GM20431 (cell line): ENCODE measurements around the gene NOP53.
"Not testable (repeated sequence)": the region's sequence is repeated elsewhere in the genome, so short reads cannot be mapped to it uniquely, and the experiment has no call there.

Source experiments
- in situ Hi-C: fragments of 300-500 bp; cut with MseI, MboI; formaldehyde crosslinking; loops from one replicate; pipeline ENCODE4 v1.15.0; 2020; ENCODE audit warnings: low sequenced_read_pairs; ENCODE audit not compliant: unreplicated experiment

The NOP53 gene

GRCh38 chr19:47798904-47799266 is 53.5 kb downstream of the NOP53 start:
- in situ Hi-C loops, result no loop called here

GRCh38 chr19:47801270-47801669 is 55.9 kb downstream of the NOP53 start:
- in situ Hi-C loops, result no loop called here

DNA sequence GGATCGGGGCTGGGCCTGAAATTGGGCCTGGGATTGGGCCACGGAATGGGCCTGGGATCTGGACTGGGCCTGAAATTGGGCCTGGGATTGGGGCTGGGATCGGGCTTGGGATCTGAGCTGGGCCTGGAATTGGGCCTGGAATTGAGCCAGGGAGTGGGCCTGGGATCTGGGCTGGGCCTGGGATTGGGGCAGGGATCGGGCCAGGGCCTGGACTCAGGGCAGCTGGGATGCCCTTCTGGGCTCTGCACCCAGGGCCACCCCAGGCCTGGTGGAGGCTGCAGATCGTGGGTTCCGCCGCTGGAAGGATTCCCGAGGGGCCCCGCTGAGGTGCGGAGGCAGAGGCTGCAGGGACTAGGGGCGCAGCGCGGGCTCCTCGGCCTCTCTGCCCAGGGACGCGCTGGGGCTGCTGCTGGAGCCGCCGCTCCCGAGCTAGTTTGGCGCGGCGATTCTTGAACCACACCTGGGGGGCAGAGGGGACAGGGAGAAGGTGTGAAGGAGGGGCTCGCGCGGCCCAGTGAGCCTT is 57.2 kb downstream of the NOP53 start:
- in situ Hi-C loops, result no loop called here

DNA sequence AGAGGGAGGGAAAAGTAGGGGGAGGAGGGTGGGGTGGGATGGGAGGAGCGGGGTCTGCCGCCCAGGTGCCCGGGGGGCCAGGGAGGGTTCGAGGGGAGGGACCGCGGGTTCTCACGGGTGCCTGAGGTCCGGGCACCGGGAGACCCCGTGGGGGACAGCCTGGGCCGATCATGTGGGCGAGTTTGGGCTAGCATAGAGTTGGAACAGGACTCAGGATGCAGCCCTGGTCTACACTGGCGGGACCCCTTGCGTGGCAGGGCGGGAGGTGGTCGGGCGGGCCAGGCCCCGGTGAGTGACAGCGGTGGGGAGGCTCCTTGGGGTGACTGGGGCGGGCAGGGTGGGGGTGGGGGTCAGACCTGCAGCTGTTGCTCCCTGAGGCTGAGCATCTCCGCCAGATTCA is 57.8 kb downstream of the NOP53 start:
- in situ Hi-C loops, result not testable (repeated sequence)

DNA sequence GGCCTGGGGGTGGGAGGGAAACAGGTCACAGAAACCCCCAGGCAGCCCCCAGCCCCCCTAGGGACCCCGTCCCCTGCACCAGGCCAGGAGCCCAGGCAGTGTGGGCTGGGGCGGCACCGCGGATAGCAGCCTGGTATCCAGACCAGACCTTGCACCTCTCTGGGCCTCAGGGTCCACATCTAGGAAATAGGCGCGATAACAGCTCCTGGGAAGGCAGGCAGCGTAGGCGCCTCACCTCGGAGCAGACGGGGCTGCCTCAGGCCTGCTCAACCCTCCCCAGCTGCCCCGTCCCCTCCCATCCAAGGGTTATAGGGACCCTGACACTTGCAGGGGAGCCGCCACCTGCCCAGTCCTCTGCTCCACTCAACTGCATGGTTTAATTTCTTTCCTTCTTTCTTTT is 58.3 kb downstream of the NOP53 start:
- in situ Hi-C loops, result not testable (repeated sequence)

DNA sequence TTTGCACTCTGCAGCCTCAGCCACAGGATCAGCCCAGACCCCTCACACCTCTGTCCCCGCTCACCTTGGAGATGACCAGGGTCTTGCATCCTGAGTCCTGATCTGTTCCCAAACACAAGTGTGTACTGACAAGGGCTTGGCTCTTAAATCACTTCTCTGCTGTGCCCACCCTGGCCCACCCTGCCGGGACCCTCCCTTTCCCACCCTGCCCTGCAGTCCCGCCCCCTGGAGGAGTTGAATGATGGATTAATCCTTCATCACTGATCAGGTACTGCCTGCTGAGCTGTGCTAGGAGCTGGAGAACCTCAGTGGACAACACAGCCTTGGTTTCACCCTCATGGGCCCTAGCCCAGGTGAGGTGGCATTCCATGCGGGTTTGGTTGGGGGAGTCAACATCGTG is 59.1 kb downstream of the NOP53 start, which contains the start of gene TPRX1:
TPRX1 (minus strand) TSS at position 101 of the 400 bp plus-strand sequence; CDS start at position 89, 12 bp downstream.
- in situ Hi-C loops, result not testable (repeated sequence)

DNA sequence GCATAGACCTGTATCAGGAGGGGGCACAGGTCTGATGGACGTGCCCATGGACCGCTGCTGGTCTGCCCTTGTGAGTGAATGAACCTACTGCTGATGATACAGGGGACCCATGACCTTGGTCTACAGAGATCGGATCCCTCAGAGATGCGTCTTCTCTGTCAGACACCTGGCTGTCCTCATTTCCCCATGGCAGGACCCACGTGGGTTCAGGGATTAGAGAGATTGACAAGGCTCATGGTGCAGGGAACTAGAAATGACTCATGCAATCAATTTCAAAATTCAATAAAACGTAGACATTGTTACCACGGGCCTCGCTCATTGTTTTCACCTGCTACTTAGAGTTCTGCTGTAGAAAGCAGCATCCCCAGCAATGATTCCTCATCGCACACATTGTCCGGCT is 60.0 kb downstream of the NOP53 start:
- in situ Hi-C loops, result no loop called here

DNA sequence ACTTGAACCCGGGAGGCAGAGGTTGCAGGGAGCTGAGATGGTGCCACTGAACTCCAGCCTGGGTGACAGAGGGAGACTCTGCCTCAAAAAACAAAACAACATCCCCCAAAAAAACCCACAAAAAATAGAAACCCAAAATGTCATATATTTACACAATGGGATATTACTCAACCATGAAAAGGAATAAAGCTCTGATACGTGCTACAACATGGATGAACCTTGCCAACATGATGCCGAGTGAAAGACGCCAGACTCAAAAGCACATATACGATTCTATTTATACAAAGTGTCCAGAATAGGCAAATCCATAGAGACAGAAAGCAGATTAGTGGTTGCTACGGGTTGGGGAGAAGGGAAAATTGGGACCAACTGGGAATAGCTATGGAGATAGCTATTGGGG is 61.1 kb downstream of the NOP53 start:
- in situ Hi-C loops, result no loop called here
